H1 (cell line): Measurements from ENCODE around the gene MEA1. TPM values are rescaled to one million over a fixed set of nuclear protein-coding genes. Genes with fewer than 3 reads are reported as not detected.

Experiments
- CTCF ChIA-PET: fragments of 300-600 bp; sonication (Branson Sonifier 250); formaldehyde crosslinking; loops from one replicate; lab custom pipeline; 2021; ENCODE audit not compliant: partially characterized antibody; lab: Charles Lee
- POLR2A ChIA-PET: fragments of 300-600 bp; sonication (Branson Sonifier 250); formaldehyde crosslinking; loops from one replicate; lab custom pipeline; 2021; ENCODE audit warnings: inconsistent platforms; ENCODE audit not compliant: partially characterized antibody; lab: Charles Lee
- DNase-seq, 2 experiments: peaks; one replicate each; pipeline versions ENCODE4 v3.0.0 to v3.0.0-alpha.2; 2010 to 2022; ENCODE audit warnings: low spot score in 2 of 2, low read depth in 1 of 2, mixed read lengths in 1 of 2
- FAIRE-seq: peaks from 2 replicates; lab custom pipeline; 2011; peaks lifted over from hg19 to GRCh38; lab: Jason Lieb, UNC
- H2AFZ ChIP-seq: 2 replicates; pipeline ENCODE4 v1.8.1; 2012; ENCODE audit warnings: low read length, inconsistent platforms
- H2AK5ac ChIP-seq: 2 replicates; pipeline ENCODE4 v1.6.1; 2013; ENCODE audit warnings: low read depth, low read length
- H2BK120ac ChIP-seq: replicated peaks from 2 replicates; pipeline ENCODE3; 2013; ENCODE audit warnings: low read depth, low read length, inconsistent platforms
- H2BK12ac ChIP-seq: 2 replicates; pipeline ENCODE4 v1.6.1; 2013; ENCODE audit warnings: low read depth, low read length
- H2BK15ac ChIP-seq: 2 replicates; pipeline ENCODE4 v1.6.1; 2013; ENCODE audit warnings: low read length
- H2BK20ac ChIP-seq: 2 replicates; pipeline ENCODE4 v1.6.1; 2013; ENCODE audit warnings: low read length
- H2BK5ac ChIP-seq: 2 replicates; pipeline ENCODE4 v1.6.1; 2013; ENCODE audit warnings: low read depth, low read length
- H3K14ac ChIP-seq: 2 replicates; pipeline ENCODE4 v1.6.1; 2013; ENCODE audit warnings: inconsistent platforms; ENCODE audit not compliant: insufficient read length
- H3K18ac ChIP-seq: 2 replicates; pipeline ENCODE4 v1.6.1; 2013; ENCODE audit warnings: low read length; ENCODE audit errors: extremely low read depth
- H3K23ac ChIP-seq: 2 replicates; pipeline ENCODE4 v1.6.1; 2013; ENCODE audit warnings: inconsistent platforms; ENCODE audit not compliant: insufficient read length
- H3K23me2 ChIP-seq: 2 replicates; pipeline ENCODE4 v1.6.1; 2013; ENCODE audit warnings: low read depth, low read length
- H3K27ac ChIP-seq: 2 replicates; pipeline ENCODE4 v1.6.1; 2011; ENCODE audit warnings: low read depth, low read length, inconsistent platforms
- H3K27me3 ChIP-seq, 4 experiments: replicated peaks in 1 of 4; 1 replicate in 1 of 4; 2 replicates in 3 of 4; pipeline versions ENCODE4 v1.6.1 to v1.8.1; 2011 to 2013; ENCODE audit warnings: low read length in 3 of 4, mild to moderate bottlenecking in 3 of 4, inconsistent platforms in 2 of 4, mixed read lengths in 2 of 4, moderate library complexity in 1 of 4; ENCODE audit not compliant: control insufficient read depth in 3 of 4, insufficient read depth in 3 of 4; ENCODE audit errors: extremely low read depth in 1 of 4
- H3K36me3 ChIP-seq, 4 experiments: 2 replicates each; pipeline versions ENCODE4 v1.6.1 to v1.8.1; 2011 to 2013; ENCODE audit warnings: mild to moderate bottlenecking in 4 of 4, low read length in 3 of 4, moderate library complexity in 2 of 4, control low read depth in 1 of 4, inconsistent platforms in 1 of 4; ENCODE audit not compliant: insufficient read depth in 4 of 4, control insufficient read depth in 2 of 4
- H3K4ac ChIP-seq: replicated peaks from 2 replicates; pipeline ENCODE3; 2013; ENCODE audit warnings: low read length, low read depth, mixed read lengths, inconsistent platforms; ENCODE audit not compliant: insufficient read length
- H3K4me1 ChIP-seq, 4 experiments: replicated peaks in 1 of 4; 1 replicate in 1 of 4; 2 replicates in 3 of 4; pipeline versions ENCODE4 v1.6.1 to v1.8.1; 2011 to 2013; ENCODE audit warnings: low read length in 3 of 4, inconsistent platforms in 2 of 4, mixed read lengths in 1 of 4; ENCODE audit not compliant: insufficient read depth in 4 of 4, control insufficient read depth in 3 of 4
- H3K4me2 ChIP-seq, 2 experiments: 2 replicates each; pipeline versions ENCODE4 v1.6.1 to v1.8.1; 2011 to 2013; ENCODE audit warnings: low read depth in 2 of 2, low read length in 2 of 2, control low read depth in 1 of 2, inconsistent platforms in 1 of 2, mild to moderate bottlenecking in 1 of 2; ENCODE audit not compliant: insufficient read depth in 1 of 2
- H3K4me3 ChIP-seq, 4 experiments: fragments of 200-600, 300-600 bp in 1 of 4; sonication (generic), shearing (Covaris generic), sonication (Bioruptor Twin) in 1 of 4; 2 replicates each; pipeline versions ENCODE4 v1.5.1 to v1.8.1; 2011 to 2016; ENCODE audit warnings: low read length in 4 of 4, low read depth in 3 of 4, control low read depth in 2 of 4, inconsistent platforms in 2 of 4, mild to moderate bottlenecking in 2 of 4, mixed read lengths in 1 of 4, moderate library complexity in 1 of 4; ENCODE audit not compliant: insufficient read depth in 2 of 4; ENCODE audit errors: extremely low read depth in 1 of 4
- H3K56ac ChIP-seq: replicated peaks from 2 replicates; pipeline ENCODE3; 2013; ENCODE audit warnings: low read depth, mild to moderate bottlenecking, mixed read lengths, low read length, inconsistent platforms; ENCODE audit not compliant: insufficient read length
- H3K79me1 ChIP-seq: 2 replicates; pipeline ENCODE4 v1.6.1; 2013; ENCODE audit warnings: low read depth, low read length, control low read depth
- H3K79me2 ChIP-seq, 2 experiments: 2 replicates each; pipeline versions ENCODE4 v1.6.1 to v1.8.1; 2012 to 2013; ENCODE audit warnings: low read length in 2 of 2, mild to moderate bottlenecking in 2 of 2, inconsistent platforms in 1 of 2; ENCODE audit not compliant: insufficient read depth in 2 of 2, control insufficient read depth in 1 of 2
- H3K9ac ChIP-seq, 4 experiments: replicated peaks in 1 of 4; 1 replicate in 1 of 4; 2 replicates in 3 of 4; pipeline versions ENCODE4 v1.6.1 to v1.8.1; 2011 to 2013; ENCODE audit warnings: low read depth in 3 of 4, low read length in 3 of 4, control low read depth in 2 of 4, mild to moderate bottlenecking in 2 of 4, moderate library complexity in 2 of 4, inconsistent platforms in 1 of 4; ENCODE audit errors: extremely low read depth in 1 of 4
- H3K9me3 ChIP-seq, 2 experiments: 2 replicates each; pipeline versions ENCODE4 v1.6.1 to v1.8.1; 2012 to 2013; ENCODE audit warnings: mild to moderate bottlenecking in 2 of 2, moderate library complexity in 2 of 2, control low read depth in 1 of 2, inconsistent platforms in 1 of 2, low read depth in 1 of 2, low read length in 1 of 2, mixed read lengths in 1 of 2; ENCODE audit not compliant: insufficient read depth in 2 of 2
- H4K20me1 ChIP-seq, 2 experiments: replicated peaks in 1 of 2; 2 replicates each; pipeline versions ENCODE3 to v1.8.1; 2011 to 2013; ENCODE audit warnings: inconsistent platforms in 2 of 2, low read length in 2 of 2, mild to moderate bottlenecking in 1 of 2; ENCODE audit not compliant: insufficient read depth in 2 of 2, control insufficient read depth in 1 of 2
- H4K5ac ChIP-seq: 2 replicates; pipeline ENCODE4 v1.6.1; 2013; ENCODE audit warnings: low read length, low read depth, mixed read lengths, inconsistent platforms; ENCODE audit not compliant: insufficient read length
- H4K8ac ChIP-seq: 2 replicates; pipeline ENCODE4 v1.8.0; 2013; ENCODE audit warnings: mild to moderate bottlenecking, moderate library complexity, low read length, inconsistent platforms; ENCODE audit not compliant: insufficient read depth; ENCODE audit errors: extremely low read depth
- H4K91ac ChIP-seq: replicated peaks from 2 replicates; pipeline ENCODE3; 2013; ENCODE audit warnings: low read length, mixed read lengths, inconsistent platforms; ENCODE audit not compliant: insufficient read length
- FOSL1 ChIP-seq: IDR thresholded peaks from 2 replicates; pipeline ENCODE4 v1.6.1; 2011; ENCODE audit warnings: mild to moderate bottlenecking, low read depth, low read length, moderate library complexity; ENCODE audit not compliant: insufficient read depth
- KDM1A ChIP-seq: fragments of 200-600, 300-600 bp; sonication (generic); IDR thresholded peaks from 2 replicates; pipeline ENCODE4 v1.7.1; 2016; ENCODE audit warnings: mild to moderate bottlenecking, low read length, borderline replicate concordance
- TBP ChIP-seq: IDR thresholded peaks from 2 replicates; pipeline ENCODE4 v1.6.1; 2011; ENCODE audit warnings: low read depth, low read length, improper control_type of control experiment
- WGBS, 2 experiments: shearing (Covaris generic) in 1 of 2; methylation state at CpG; one replicate each; pipeline versions ENCODE4 v1.1.6 to v1.1.7; 2013 to 2015; ENCODE audit warnings: low lambda C conversion rate in 2 of 2, mixed read lengths in 2 of 2, inconsistent platforms in 1 of 2, low coverage in 1 of 2, missing lambda C conversion rate in 1 of 2; ENCODE audit not compliant: insufficient replicate concordance in 2 of 2, insufficient coverage in 1 of 2, insufficient read length in 1 of 2; ENCODE audit errors: extremely low coverage in 1 of 2, missing lambda C conversion rate in 1 of 2; 5-methylcytosine and 5-hydroxymethylcytosine counted together
- polyA plus RNA-seq, 7 experiments: library from polyadenylated mRNA; depleted of rRNA in 3 of 7; stranded (reverse) in 5 of 7; unstranded in 2 of 7; fragments of >200 nt in 5 of 7; fragments of 200-250 nt in 2 of 7; gene quantifications; 1 replicate in 5 of 7; 2 replicates in 1 of 7; 4 replicates in 1 of 7; pipeline versions ENCODE4 v1.2.1 to v1.2.3, GENCODE V29; 2011 to 2013; ENCODE audit warnings: missing spikeins in 2 of 7, mixed read lengths in 2 of 7
- total RNA-seq: library from RNA; stranded (reverse); fragmentation: NEBNext Ultra II Directional; extraction: Animal tissue kit (Norgen Biotek cat#: 25700); gene quantifications from 2 replicates; pipeline ENCODE4 v1.2.1, GENCODE V29; 2021

The MEA1 gene
- total and polyA plus RNA-seq, 2 of the 8 experiments (the other 6 are each of a cell fraction or from before 2014, with no cell fraction given), result 94.2 to 96.4 TPM

DNA sequence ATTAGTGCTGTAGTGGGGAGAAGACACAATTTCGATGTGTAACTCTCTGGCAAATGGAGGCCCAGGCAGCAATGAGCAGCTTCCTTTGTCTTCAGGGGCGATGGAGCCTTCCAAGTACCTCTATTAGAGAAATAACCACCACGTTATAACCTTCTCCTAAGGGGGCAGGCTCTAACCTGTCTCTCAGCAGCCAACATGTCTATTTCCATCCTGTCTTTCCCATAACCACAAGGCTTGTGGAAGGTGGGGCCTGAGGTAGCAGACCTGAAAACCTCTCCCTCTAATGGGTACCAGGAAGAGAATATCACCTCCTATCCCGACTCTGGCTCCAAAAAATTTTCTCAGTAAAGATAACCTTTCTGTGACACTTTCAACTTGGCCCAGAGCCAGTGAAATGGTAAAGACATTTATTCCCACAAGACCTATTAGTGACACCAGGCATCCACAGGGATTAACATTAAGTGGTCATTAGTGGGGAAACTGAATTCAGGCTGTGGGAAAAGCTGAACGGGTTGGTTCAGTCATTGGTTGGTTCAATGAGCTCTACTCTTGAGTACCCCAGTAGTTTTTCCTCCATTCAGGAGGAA is 38.7 kb downstream of the MEA1 start:
- no peak overlapping the region for H3K9ac ChIP-seq
- no peak overlapping the region for H4K5ac ChIP-seq
- H3K4me2 ChIP-seq, result no peak overlapping the region
- ChIA-PET POLR2A (interaction anchor here (0.8 to 5.9 kb wide), 5 partner anchors 9 to 195 kb away, joined by 3 to 29 read pairs (median 3); partner anchors contain the start of genes GNMT and PPP2R5D), CTCF (interaction anchor here (0.6 to 2.9 kb wide), 6 partner anchors 10 to 337 kb away, joined by 3 to 9 read pairs (median 4); partner anchors contain the start of gene GNMT)
- no peak overlapping the region for H2BK12ac ChIP-seq
- no peak overlapping the region for H2BK5ac ChIP-seq
- no peak for TF ChIP-seq KDM1A
- no peak for TF ChIP-seq TBP
- TF ChIP-seq FOSL1, result no peak
- no peak overlapping the region for H3K14ac ChIP-seq
- H4K8ac ChIP-seq, result no peak overlapping the region
- no peak overlapping the region for H2BK20ac ChIP-seq
- peaks cover 0 to 3% of the 10 kb centered on the region in 2 experiments; a peak in 1 of 4 replicates for H3K79me2 ChIP-seq
- no peak overlapping the region for H3K18ac ChIP-seq
- H3K56ac ChIP-seq, result no peak overlapping the region
- no peak overlapping the region for H2BK15ac ChIP-seq
- no peaks in the 10 kb centered on the region for H3K9me3 ChIP-seq
- H4K91ac ChIP-seq, result no peak overlapping the region
- no peak overlapping the region for H3K4me3 ChIP-seq
- no peaks in the 10 kb centered on the region; the same call in none of the 2 replicates for H3K79me1 ChIP-seq
- DNase-seq (no peak), FAIRE-seq (no peak)
- H3K4me1 ChIP-seq, result peaks cover 2 to 8% (median 6%) of the 10 kb centered on the region in 4 experiments; a peak in 3 of 7 replicates
- peaks cover 0 to 1% of the 10 kb centered on the region in 2 experiments for H4K20me1 ChIP-seq
- H2AFZ ChIP-seq, result no peak overlapping the region
- no peaks in the 10 kb centered on the region for H3K27me3 ChIP-seq
- no peak overlapping the region for H2BK120ac ChIP-seq
- H2AK5ac ChIP-seq, result no peak overlapping the region
- H3K23me2 ChIP-seq, result peaks cover 7% of the 10 kb centered on the region; the same call in 1 of the 2 replicates
- WGBS, 2 experiments, result 97% methylated on average over 5 of the region's 5 CpGs; no CpG with 5 or more reads in 1 of the 2 experiments
- H3K27ac ChIP-seq, result no peak overlapping the region
- H3K4ac ChIP-seq, result no peak overlapping the region
- H3K23ac ChIP-seq, result no peak overlapping the region
- H3K36me3 ChIP-seq, result no peaks in the 10 kb centered on the region; a peak in 1 of 8 replicates
